Hepatic stellate cell (primary cell): ENCODE measurements around the gene ANKRD13A.
"Not testable (repeated sequence)": the region's sequence is repeated elsewhere in the genome, so short reads cannot be mapped to it uniquely, and the experiment has no call there.

Experiments used
- DNase-seq: peaks from one replicate; pipeline ENCODE4 v3.0.0; 2011; ENCODE audit warnings: low spot score

Gene ANKRD13A

GRCh38 chr12:109983432-109984142 lies 15.6 kb upstream of the ANKRD13A start:
- no peak for DNase-seq

DNA sequence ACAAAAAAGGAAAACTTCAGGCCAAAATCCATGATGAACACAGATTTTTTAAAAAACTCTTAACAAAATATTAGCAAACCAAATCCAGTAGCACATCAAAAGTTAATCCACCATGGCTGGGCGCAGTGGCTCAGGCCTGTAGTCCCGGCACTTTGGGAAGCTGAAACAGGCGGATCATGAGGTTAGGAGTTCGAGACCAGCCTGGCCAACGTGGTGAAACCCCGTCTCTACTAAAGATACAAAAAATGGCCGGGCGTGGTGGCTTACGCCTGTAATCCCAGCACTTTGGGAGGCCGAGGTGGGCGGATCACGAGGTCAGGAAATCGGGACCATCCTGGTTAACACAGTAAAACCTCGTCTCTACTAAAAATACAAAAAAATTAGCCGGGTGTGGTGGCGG lies 13.0 kb upstream of the ANKRD13A start:
- not testable (repeated sequence) for DNase-seq

- DNase-seq, result no peak
Measured at GRCh38 chr12:109987615-109988014, 11.6 kb upstream of the ANKRD13A start.

GRCh38 chr12:109988274-109988673 lies 11.0 kb upstream of the ANKRD13A start:
- no peak for DNase-seq

DNA sequence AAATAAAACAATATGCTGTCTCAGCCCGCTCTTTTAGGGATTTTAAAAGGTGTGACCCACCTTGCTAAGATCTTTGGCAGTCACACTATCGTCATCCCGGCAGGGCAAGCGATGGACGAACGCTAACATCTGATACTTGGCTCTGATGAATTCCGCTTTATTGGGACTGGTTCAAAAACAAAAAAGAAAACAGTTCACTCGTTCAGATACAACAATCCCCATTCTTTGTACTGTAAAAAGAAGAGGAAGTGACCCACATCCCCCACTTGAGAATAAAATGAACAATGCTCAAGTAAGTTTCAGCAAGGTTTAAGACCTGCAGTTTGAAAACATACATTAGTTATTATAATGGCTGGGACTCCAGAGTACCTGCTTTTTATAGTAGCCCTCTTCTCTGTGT lies 10.3 kb upstream of the ANKRD13A start:
- DNase-seq, result no peak

- no peak for DNase-seq
Measured at GRCh38 chr12:109989380-109989779, 9.8 kb upstream of the ANKRD13A start.

- no peak for DNase-seq
Measured at GRCh38 chr12:109991586-109991985, 7.6 kb upstream of the ANKRD13A start.

- DNase-seq, result no peak
Measured at GRCh38 chr12:109993091-109993490, 6.1 kb upstream of the ANKRD13A start.

- DNase-seq, result no peak
Measured at GRCh38 chr12:109994401-109995175, 4.6 kb upstream of the ANKRD13A start.

- no peak for DNase-seq
Measured at GRCh38 chr12:109995361-109995685, 3.9 kb upstream of the ANKRD13A start.

DNA sequence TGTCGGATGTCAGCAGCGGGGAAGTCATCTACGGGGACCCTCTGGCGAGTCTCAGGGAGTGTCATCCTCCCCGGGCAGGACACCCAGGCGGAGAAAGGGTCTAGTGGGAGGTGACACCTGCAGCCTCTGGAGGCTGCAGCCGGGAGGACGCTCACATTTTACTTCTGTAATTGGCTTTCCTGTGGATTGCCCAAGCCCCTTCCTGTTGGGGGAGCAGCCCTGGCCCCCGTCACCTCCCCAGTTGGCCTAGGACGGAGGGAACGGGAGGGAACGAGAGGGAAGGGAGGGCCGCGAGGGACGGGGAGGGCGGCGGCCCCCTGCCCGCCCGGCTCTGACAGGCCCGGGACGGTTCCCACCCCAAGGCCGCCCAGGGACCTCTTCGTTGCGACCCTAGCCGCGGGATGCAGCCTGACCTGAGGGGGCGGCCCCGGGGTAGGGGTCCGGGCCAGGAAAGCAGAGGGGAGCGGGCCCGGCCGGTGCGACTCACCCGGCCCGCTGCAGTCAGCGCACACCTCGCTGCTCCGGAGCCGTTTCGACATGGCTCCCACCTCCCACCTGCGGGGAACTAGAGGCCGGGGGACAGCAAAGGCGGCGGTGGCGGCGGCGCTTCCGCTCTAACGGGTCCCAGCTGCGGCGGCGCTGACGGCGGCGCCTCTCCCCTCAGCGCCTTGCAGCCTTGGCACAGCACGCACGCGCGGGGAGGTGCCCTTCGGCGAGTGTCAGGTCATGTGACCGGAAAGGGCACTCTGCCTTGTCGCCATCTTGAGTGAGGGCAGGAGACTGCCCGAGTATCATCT lies 3.3 kb upstream of the ANKRD13A start, which contains the start of gene GIT2:
TSS of gene GIT2 (minus strand) at position 683 of the 797 bp plus-strand sequence. CDS start at position 539, 144 bp downstream.
- DNase-seq, result peak; percentile 92

DNA sequence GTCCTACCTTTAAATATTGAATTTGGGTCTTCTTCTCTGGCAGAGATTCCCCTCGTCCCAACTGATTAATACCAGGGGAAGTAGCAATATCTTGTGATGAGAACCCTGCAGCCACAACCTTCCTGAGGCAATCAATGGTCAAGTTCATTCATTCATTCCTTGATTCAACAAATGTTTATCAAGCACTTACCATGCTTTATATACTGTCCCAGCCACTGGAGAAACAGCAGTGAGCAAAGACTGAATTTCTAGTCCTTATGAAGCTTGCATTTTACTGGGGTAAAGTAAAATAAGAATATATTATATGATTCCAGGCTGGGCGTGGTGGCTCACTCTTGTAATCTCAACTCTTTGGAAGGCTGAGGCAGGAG lies 2.8 kb upstream of the ANKRD13A start:
- no peak for DNase-seq

GRCh38 chr12:109997393-109997792 lies 1.8 kb upstream of the ANKRD13A start:
- no peak for DNase-seq

GRCh38 chr12:109998241-109998903 lies 858 bp upstream of the ANKRD13A start:
- no peak for DNase-seq

GRCh38 chr12:109999649-109999971 lies 380 bp downstream of the ANKRD13A start:
- DNase-seq, result no peak

DNA sequence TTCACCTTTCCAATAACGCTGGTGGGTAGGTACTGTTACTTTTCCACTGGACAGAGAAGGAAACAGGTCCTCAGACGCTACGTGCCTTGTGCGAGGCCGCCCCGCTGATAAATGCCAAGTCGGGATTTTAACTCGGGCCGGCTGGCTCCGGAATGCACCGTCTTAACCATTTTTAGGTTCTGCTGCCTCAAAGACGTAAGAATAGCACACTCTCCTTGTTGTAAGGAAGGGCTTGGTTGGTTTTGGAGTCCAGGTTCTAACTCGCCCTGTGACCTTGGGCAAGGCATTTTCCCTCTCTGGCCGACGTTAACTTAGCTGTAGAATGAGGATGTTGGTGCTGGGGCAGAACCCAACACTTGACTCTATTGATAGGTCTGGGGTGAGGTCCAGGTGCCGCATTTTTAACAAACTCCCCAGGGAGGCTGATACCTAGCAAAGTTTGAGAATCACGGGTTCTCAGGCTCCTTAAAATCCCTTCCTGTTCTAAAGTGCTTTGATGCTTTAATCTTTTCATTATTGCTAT lies 814 bp downstream of the ANKRD13A start:
- DNase-seq, result peak; percentile 38

DNA sequence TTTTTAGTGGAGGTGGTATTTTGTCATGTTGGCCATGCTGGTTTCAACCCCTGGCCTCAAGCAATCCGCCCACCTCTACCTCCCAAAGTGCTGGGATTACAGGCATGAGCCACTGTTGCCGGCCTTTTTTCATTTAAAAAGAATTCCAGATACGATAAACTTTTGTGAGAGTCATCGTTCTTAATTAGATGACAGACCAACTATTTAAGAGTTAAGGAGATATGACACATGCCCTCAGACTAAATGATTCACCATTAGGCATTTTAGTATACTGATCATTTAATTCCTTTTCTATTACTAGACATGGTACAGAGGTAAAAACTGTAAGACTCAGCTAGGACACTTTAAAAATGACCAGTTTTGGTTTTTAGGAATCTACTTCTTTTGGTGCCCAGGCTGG lies 2.4 kb downstream of the ANKRD13A start:
- DNase-seq, result peak; percentile 76

DNA sequence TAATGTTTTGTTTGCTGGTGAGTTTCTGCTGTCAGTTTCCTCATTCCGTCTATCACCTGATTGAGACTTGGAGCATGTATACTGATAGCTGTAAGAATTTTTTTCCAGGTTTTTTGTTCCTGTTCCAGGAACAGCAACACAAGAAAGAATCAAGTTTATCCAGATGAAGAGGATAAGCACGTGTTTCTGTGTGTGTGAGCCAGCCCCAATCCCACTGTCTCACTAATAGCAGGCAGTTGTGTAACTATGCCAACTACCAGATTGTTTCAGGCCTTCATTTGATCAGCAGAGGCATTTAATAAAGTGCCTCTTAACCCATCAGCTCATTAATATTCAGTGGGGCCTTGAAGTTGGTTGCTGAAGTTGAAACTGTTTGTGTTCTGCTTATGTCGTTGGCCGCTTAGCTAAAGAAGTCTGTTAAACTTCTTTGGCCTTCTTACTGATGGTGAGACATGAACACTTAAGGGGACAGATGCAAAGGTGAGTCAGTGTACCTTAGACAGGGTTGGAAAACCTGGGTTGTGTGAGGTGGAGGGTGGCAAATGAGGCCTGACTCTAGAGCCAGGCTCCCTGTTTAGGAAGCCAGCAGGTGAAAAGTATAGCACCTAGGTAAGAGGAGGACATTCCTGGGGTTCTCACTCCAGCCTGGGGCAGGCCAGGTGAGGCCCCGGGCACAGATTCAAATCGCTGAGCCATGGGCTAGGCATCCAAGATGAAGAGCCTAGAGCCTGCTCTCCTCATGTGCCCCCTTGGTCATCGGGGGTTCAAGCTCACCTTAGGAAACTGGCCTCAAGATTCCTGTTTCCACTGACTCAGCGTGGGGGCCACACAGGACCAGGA lies 3.7 kb downstream of the ANKRD13A start:
- DNase-seq, result no peak

DNA sequence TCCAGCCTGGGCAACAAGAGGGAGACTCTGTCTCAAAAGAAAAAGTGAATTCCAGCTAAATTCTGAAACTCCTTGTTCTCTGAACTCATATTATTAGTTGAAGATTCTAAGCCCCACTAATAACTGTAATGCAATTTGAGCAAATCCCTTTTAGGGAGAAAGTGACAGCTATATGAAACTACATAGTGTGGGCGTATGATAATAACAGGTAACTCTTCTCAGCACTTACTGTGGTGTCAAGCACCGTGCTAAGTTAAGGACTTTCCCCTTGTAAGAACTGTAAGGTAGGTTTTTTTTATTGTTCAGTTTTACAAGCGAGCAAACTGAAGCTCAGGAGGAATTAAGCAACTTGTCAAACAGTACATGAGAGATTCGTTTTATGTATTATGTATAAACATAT lies 5.4 kb downstream of the ANKRD13A start:
- DNase-seq, result no peak

- DNase-seq, result no peak
Measured at GRCh38 chr12:110005319-110005973, 6.2 kb downstream of the ANKRD13A start.

DNA sequence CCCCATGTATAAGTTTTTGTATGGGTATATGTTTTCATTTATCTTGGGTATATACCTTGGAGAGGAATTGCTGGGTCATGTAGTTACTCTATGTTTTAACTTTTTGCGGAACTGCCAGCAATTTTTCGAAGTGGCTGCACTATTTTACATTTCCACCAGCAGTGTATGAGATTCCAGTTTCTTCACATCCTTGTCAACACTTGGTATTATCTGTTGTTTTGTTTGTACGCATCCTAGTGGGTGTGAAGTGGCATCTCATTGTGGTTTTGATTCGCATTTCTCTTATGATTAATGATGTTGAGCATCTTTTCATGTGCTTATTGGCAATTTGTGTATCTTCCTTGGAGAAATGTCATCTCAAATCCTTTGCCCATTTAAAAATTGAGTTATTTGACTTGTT lies 6.9 kb downstream of the ANKRD13A start:
- DNase-seq, result no peak
